HG03439 (cell line): ENCODE measurements around the gene JMJD7.

Experiments used
- ATAC-seq: cut with Tn5 transposase; IDR thresholded peaks from one replicate; pipeline ENCODE4 v1.9.1; 2021; ENCODE audit warnings: mild to moderate bottlenecking, moderate library complexity; ENCODE audit not compliant: unreplicated experiment

JMJD7 gene

GRCh38 chr15:41842229-41842628, 14.3 kb downstream of the JMJD7 start:
- no peak for ATAC-seq

DNA sequence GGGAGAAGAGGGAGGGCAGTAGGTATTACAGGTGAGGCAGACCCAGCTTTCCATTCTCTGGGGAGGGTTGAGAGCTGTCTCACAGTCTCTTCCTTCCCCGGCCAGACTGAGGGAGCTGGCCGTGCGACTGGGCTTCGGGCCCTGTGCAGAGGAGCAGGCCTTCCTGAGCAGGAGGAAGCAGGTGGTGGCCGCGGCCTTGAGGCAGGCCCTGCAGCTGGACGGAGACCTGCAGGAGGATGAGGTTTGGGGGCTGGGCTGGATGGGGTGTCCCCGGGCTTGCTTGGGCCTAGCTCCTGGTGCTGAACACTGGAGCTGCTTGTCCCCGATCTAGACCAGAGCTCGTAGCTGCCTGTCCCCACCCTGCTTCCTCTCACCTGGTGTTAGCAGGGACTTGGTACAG, 15.7 kb downstream of the JMJD7 start:
- no peak for ATAC-seq

DNA sequence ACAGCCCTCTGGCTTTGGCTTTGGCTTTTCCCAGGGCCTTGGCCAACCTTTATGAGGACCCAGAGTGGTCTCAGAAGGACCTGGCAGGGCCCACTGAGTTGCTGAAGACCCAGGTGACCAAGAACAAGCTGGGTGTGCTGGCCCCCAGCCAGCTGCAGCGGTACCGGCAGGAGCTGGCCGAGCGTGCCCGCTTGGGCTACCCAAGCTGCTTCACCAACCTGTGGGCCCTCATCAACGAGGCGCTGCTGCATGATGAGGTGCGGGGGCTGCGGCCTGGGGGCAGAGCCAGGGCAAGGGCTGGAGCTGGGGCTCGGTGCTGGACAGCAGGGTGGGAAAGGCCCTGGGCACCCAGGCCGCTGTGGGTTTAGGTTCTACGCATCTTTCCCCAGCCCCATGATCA, 16.9 kb downstream of the JMJD7 start:
- no peak for ATAC-seq

DNA sequence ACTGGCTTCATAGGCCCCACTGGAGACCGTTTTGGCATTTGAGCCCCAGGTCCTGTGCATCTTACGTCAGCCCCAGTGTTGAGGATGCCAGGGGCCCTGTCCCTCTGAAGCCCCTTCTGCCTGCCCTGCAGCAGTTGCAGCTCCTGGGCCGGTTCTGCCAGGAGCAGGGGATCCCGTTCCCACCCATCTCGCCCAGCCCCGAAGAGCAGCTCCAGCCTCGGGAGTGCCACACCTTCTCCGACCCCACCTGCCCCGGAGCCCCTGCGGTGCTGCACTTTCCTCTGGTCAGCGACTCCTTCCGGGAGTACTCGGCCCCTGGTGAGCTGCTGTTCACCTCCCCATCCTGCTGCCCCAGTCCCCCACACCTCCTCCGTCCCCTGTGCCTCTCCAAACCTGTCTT, 19.3 kb downstream of the JMJD7 start:
- ATAC-seq, result no peak

DNA sequence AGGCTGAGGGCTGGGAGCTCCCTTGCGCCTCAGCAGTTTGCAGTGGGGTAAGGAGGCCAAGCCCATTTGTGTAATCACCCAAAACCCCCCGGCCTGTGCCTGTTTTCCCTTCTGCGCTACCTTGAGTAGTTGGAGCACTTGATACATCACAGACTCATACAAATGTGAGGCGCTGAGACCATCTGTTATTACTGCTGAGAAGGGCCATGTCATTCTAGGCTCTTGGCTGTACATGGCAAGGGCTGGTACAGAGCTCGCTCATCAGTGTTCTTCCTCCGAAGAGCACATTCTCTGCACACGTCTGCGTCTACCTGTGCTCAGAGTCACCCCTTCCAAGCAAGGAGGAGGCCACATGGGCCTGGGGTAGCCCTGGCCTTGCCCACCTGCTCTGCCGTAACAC, 20.1 kb downstream of the JMJD7 start:
- no peak for ATAC-seq

DNA sequence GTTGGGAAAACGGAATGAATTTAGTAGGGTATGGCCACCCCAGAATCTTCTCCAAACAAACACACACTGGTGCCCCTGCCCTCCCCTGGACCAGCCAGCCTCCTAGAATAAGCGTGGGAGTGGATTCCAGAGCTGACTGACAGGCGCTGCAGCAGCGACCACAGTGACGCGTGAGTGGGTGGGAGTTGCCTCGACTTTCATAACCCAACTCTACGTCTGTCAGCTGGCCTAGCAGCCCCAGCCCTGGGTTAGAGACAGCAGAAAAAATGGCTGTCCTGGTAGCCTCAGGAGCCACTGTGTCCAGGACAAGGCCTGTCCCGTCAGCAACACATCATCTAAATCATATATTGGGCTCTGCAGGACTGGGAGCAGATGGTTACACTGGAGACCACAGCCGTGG, 20.7 kb downstream of the JMJD7 start:
- ATAC-seq, result no peak

DNA sequence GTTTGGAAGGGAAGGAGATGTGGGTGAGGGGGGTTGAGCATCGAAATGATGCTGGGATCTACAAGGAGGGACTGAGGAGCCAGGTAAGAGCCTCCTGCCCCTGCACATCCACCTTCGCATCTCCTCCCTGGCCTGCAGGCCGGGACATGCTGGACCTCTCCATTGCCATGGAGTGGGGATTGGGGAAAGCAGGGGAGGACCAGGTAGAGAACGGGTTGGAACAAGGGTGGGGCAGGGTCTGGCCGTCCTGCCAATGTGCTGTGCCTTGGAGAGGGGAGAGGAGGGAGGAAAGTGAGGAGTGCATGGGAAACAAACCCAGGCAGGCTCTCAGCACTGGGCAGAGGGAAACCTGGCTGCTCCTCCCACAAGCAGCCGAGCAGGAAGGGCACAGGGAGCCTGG, 21.3 kb downstream of the JMJD7 start:
- ATAC-seq, result no peak

DNA sequence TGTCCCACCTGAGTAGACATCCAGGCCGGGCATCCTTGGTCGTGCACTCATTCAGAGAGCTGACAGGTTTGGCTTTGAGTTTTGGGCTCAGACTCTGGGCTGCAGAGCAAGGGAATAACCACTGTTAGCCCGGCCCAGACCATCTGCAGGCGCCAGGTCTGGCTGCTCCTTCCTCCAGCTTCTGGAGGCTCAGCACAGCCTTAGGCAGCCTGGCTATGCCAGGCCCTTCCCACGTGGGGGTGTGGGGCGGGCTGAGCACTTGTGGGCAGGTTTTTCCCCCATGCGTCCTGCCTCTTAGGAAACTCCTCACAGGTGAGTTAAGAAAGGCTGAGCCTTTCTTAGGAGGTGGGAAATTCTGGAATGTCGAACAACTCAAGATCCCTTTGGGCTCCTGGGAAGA, 22.0 kb downstream of the JMJD7 start:
- no peak for ATAC-seq

DNA sequence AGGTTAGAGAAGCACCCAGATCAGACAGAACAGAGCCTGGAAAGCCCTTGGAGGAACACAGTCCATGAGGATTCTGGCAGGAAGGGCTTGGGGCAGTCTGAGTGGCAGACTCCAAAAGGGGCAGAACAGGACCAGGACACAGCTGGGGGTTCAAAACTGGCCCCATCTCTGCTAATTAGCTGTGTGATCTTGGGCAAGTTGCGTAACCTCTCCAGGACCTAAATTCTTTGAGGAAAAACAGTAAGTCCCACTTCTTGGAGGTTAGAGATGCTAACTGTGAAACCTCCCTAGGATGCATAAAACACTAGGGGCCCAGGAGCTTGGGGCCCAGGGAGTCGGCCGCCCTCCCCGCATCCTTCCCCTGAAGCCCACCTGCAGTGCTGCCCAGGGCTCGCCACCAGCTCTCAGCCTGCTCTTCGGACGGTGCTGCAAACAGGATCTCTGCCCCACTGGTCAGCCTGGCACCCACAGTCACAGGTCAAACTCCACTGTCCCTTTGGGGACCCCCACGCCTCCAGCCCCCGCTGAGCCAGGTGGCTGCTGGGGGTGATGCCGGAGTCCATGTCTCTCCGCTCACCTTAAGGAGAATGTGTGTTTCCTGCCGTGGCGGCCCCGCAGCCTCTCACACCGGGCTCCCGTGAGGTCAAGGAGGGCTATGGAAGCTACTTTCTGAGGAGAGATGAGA, 22.7 kb downstream of the JMJD7 start:
- ATAC-seq, result no peak

DNA sequence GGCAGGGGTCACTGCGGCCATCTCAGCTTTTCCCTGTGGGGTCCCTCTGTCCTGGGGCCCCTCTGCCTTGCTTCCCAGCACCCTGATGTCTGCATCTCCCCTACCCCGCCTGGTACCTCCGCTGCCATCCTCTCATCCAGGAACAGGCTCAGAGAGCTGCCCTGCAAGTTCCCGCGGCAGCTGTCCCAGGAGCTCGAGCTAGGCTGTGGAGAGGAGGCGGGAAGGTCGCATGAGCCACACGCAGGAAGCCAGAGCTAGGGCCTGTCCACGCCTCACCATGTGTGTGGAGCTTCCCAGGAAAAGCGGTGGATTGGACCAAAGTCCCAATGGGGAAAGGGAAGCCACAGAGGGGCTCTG, 23.3 kb downstream of the JMJD7 start:
- no peak for ATAC-seq

DNA sequence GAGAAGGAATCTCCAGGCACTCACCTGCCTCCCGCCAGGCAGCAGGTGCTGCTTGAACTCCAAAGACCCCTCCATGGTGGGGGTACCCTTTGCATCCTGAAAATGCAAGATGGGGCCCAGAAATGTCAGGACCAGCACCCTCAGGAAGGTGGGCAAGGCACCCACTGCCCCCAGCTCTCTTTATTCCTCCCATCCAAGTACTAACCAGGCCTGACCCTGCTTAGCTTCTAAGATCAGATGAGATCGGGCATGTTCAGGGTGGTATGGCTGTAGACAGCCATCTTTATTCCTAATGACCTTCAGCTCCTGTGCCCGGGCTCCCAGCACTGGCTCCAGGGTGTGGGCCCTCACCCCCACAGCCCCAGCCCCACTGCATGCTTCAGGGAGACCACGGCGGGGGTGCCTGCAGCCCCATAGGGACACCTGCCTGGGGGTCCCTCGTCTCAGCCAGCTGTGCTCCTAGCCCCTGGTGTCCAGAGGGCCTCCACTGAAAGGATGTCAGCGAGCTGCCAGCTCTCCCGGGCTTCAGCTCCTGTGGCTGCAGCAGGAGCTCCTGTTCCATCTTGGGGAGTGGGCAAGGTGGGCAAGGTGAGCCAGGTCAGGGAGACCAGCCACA, 24.0 kb downstream of the JMJD7 start:
- no peak for ATAC-seq

GRCh38 chr15:41852736-41853590, 25.1 kb downstream of the JMJD7 start:
- ATAC-seq, result no peak

DNA sequence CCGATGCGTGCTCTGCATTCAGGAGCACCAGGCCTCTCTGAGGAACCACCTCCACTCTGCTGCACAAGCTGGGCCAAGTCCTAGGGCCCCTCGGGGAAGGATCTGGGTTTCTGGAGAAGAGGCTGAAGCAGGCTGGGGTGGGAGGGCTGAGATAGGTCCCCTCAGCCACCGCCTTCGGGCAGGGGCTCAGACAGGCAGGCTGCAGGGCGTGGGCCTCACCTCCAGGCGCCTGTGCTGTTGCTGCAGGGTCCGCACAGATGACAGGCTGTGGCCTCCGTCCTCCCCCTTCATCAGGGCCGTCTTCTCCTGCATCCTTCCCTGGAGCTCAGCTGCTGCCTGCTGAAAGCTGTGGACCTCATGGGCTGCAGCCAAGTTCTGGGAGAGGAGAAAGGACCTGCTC, 25.9 kb downstream of the JMJD7 start:
- ATAC-seq, result no peak

DNA sequence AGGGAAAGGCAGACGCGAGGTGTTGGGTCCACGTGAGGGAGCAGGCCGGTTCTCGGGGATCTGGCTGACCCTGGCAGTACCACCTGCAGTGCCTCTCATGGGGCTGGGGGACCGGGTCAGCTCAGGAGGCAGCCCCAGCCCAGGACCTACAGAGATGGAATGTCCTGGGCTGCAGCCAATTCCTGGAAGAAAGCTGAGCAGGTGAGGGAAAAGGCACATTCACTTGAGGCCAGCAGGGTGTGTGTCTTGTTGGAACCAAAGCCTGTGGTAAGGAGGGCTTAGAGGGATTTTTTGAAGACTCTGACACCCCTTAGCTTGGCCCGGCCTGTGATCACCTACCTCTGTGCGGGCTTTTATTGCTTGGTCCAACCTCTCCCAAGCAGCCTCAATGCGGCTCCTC, 26.6 kb downstream of the JMJD7 start:
- no peak for ATAC-seq

DNA sequence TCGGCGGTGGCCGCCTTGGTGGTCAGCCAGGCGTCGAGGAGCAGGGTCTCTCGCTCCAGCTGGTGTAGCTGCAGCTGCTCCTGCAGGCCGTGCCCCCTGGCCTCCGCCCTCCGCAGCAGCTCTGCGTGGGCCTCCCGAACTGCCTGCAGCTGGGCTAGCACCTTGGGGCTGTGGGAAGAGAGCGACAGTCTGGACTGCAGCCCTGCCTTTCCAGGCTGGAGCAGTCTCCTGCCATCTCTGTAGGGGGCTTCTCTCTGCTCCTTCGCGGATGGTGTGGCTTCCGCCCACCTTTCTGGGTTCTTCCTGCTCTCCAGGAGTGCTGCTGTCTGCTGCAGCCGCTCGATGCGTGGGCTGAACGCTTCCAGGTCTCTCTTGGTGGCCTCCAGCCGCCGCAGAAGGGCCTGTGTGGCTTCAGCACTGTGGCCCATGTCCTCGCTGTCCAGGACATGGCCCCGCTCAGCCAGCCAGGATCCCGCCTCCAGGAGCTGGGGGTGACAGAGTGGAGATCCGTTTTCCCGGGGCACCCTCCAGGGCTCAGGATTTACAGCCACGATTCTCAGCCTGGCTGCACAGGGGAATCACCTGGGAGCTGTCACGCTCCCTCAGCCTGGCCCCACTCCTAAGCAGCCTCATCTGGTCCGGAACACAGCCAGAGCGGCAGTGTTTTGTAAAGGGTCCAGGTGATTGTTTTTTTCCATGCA, 27.5 kb downstream of the JMJD7 start:
- ATAC-seq, result no peak

DNA sequence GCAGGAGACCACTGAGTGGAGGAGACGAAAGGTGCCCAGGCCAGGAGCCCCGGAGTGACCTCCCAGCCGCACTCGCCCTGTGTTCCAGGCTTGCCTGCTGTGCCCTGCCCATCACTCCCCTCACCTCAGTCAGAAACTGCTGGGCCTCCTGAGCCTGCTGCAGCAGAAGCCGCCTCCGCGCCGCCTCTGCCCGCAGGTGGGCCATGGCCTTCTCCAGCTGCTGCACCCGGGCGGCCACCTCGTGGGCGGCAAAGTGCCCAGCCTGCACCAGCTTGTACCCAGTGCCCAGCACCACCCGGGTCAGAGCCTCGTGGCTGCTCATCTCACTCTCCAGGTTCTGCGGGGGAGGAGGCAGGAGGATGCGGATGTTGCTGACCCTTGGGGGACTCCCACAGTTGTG, 28.4 kb downstream of the JMJD7 start:
- ATAC-seq, result no peak

DNA sequence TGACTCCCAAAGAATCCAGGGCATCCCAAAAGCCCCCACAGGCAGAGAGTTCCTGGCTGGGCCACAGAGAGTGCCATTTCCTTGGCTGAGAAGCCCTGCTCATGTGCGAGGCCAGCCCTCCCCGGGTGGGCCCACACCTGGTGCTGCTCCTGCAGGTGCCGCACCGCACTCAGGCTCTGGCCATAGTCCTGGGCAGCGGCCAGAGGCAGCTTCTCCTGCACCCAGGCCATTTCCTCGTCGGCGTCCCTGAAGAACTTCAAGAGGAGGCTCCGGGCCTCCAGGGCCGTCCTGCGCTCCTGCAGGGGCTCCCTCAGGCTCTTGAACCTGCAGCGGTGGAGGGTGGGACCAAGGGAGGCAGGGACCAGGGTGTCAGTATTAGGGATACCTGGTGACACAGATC, 28.8 kb downstream of the JMJD7 start:
- ATAC-seq, result no peak

- no peak for ATAC-seq
Observed at GRCh38 chr15:41857316-41857715, 29.4 kb downstream of the JMJD7 start.

DNA sequence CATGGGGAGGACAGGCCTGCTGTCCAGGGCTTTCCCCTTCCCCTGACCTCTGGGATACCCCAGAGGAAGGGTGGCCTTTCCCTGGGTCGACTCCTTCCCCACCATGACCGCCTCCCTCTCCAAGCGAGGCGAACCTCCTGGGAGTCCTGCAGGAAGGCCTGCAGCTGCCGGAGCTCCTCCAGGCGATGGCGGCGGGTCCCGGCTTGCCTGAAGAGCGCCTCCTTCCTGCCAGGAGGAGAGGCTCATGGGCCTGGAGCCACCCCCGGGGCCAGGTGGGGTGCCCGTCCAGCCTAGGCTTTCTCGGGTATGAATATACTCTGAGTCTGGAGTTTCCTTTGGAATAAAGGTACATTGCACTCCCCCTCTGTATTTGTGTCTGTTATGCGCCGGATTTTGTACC, 30.9 kb downstream of the JMJD7 start:
- ATAC-seq, result no peak

DNA sequence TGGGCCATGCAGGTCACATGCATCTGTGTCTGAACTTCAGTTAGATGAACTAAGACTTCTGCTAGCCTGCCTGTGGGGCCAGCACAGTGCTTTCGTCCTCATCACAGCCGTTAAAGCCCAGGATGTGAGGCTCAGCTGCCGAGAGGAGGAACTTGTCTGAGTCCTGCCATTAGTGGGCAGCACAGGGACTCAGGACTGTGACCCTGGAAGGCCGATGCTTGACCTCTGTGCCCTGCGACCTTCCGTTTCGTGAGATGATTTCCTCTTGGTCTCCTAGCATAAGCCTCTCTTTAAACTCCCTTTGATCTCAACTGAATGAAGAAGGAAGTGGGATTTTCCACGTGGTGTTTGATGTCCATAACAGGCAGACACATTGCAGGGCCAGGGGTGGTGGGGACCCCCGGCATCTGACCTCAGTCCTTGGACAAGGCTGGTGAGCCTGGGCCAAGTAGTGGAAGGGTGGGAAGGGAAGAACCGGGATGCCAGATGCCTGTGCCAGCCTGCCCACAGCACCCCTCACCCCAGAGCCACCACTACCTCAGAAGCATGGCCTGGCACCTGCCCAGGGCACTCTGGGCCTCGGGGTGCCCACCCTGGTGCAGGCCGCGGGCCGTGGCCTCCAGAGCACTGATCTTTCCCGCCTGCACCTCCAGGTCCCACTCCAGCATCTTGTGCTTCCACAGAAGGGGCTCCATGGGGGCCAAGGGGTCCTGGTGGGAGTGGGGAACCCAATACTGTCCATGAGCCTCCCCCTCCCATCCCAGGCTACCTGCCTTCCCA, 32.3 kb downstream of the JMJD7 start:
- ATAC-seq, result no peak
